CD4-positive, alpha-beta memory T cell (primary cell): Measurements from ENCODE around the gene KIRREL3. TPM values are rescaled to one million over a fixed set of nuclear protein-coding genes. Genes with fewer than 3 reads are reported as not detected.

Experiments used
- CTCF ChIA-PET: fragments of 350-600 bp; sonication (Branson Sonifier 250); formaldehyde crosslinking; loops from one replicate; lab custom pipeline; 2021; ENCODE audit warnings: inconsistent platforms; ENCODE audit not compliant: partially characterized antibody; lab: Charles Lee
- POLR2A ChIA-PET: fragments of 350-600 bp; sonication (Branson Sonifier 250); formaldehyde crosslinking; loops from one replicate; lab custom pipeline; 2021; ENCODE audit not compliant: partially characterized antibody; lab: Charles Lee
- DNase-seq, 5 donors: peaks; one replicate each; pipeline versions ENCODE4 v3.0.0 to v3.0.0-alpha.2; 2020 to 2022; ENCODE audit warnings: mixed read lengths in 1 of 5
- H3K27ac ChIP-seq: one replicate; pipeline ENCODE4 v1.7.0; 2013; ENCODE audit warnings: low read depth, low read length
- H3K27me3 ChIP-seq: 2 replicates; pipeline ENCODE4 v1.7.0; 2013; ENCODE audit warnings: mild to moderate bottlenecking, low read length, moderate library complexity; ENCODE audit not compliant: insufficient read depth
- H3K36me3 ChIP-seq: 2 replicates; pipeline ENCODE4 v1.7.0; 2013; ENCODE audit warnings: mild to moderate bottlenecking, low read length, moderate library complexity; ENCODE audit not compliant: insufficient read depth
- H3K4me1 ChIP-seq: 2 replicates; pipeline ENCODE4 v1.7.0; 2013; ENCODE audit warnings: mild to moderate bottlenecking, low read length, moderate library complexity; ENCODE audit not compliant: insufficient read depth
- H3K4me3 ChIP-seq, 2 donors: one replicate each; pipeline ENCODE4 v1.7.0; 2013; ENCODE audit warnings: low read length in 2 of 2, mild to moderate bottlenecking in 1 of 2
- H3K9me3 ChIP-seq, 2 donors: one replicate each; pipeline ENCODE4 v1.7.0; 2013; ENCODE audit warnings: low read length in 2 of 2, control low read depth in 1 of 2; ENCODE audit not compliant: control insufficient read depth in 1 of 2
- H3K27ac Mint-ChIP-seq, 7 donors: one replicate each; pipeline ENCODE4 v1.8.0; 2020 to 2021; ENCODE audit warnings: mixed read lengths in 7 of 7, mild to moderate bottlenecking in 6 of 7, inconsistent platforms in 3 of 7, moderate library complexity in 3 of 7
- H3K27me3 Mint-ChIP-seq, 2 donors: one replicate each; pipeline ENCODE4 v1.8.0; 2020 to 2021; ENCODE audit warnings: mixed read lengths in 2 of 2
- H3K36me3 Mint-ChIP-seq, 2 donors: one replicate each; pipeline ENCODE4 v1.8.0; 2020 to 2021; ENCODE audit warnings: mixed read lengths in 2 of 2, inconsistent platforms in 1 of 2, mild to moderate bottlenecking in 1 of 2
- H3K4me1 Mint-ChIP-seq, 4 donors: one replicate each; pipeline ENCODE4 v1.8.0; 2020 to 2021; ENCODE audit warnings: mixed read lengths in 4 of 4, mild to moderate bottlenecking in 1 of 4
- H3K4me3 Mint-ChIP-seq, 8 donors: one replicate each; pipeline ENCODE4 v1.8.0; 2020 to 2021; ENCODE audit warnings: mixed read lengths in 8 of 8, mild to moderate bottlenecking in 7 of 8, moderate library complexity in 6 of 8, inconsistent platforms in 3 of 8
- H3K9me3 Mint-ChIP-seq, 8 donors: one replicate each; pipeline ENCODE4 v1.8.0; 2020 to 2021; ENCODE audit warnings: mixed read lengths in 8 of 8, mild to moderate bottlenecking in 5 of 8, inconsistent platforms in 3 of 8, moderate library complexity in 1 of 8
- intact Hi-C: fragments of 100-400 bp; cut with micrococcal nuclease; formaldehyde crosslinking; loops from one replicate; pipeline ENCODE4 v1.15.1; 2023
- polyA plus RNA-seq, 2 donors: library from polyadenylated mRNA; unstranded; fragments of 300-500 nt; fragmentation: Illumina TruSeq; gene quantifications; one replicate each; pipeline ENCODE4 v1.2.3, GENCODE V29; 2021
- total RNA-seq, 2 experiments: library from RNA; stranded (reverse); gene quantifications; one replicate each; pipeline ENCODE4 v1.2.3, GENCODE V29; 2021

The KIRREL3 gene
- total and polyA plus RNA-seq, 4 experiments from 2014 or later = not detected

DNA sequence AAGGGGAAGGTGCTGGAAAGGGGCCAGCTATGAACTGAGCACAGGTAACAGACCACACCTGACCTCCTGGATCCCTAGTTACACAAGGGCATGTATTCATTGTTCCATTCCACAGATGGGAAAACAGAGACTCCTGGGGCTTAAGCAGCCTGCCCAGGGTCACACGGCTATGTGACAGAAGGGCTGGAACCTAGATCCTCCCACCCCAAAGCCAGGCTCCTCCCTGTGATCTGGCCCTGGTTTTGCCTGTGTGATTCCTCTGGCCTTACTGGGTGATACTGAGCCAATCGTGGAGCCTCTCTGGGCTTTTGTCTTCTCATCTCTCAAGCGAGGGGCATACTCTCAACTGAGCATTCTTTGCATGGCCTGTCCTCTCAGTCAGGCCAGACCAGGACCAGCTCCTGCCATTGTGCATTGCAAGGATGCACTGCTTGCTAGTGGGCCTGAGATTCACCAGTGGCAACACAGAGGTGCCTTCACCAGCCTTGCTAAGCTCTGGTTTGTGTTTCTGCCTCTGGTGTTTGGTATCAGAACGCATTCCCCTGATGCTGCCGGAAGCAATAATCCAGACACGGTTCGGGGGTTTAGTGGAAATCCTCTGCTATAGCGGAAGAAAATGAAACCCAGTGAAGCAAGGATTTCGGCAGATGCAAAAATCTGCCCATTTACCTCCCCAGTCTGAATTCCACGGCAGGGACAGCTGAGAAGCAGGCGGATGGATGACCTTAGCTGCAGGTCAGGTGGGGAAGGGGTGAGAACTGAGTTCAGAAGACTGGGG lies 418.5 kb downstream of the KIRREL3 start:
- no peaks in the 10 kb centered on the region for H3K9me3 ChIP-seq
- no peaks in the 10 kb centered on the region for H3K4me1 ChIP-seq
- no peak for DNase-seq
- ChIA-PET POLR2A (no interaction called here), CTCF (no interaction called here)
- intact Hi-C loops = no loop called here
- H3K4me3 ChIP-seq = no peak overlapping the region
- no peak overlapping the region for H3K27ac ChIP-seq
- no peaks in the 10 kb centered on the region for H3K27me3 ChIP-seq
- Mint-ChIP-seq H3K9me3 (peaks cover 0 to 2% (median 0%) of the 10 kb centered on the region in 8 donors), H3K4me1 (peaks cover 0 to 2% (median 0%) of the 10 kb centered on the region in 4 donors), H3K4me3 (no peak overlapping the region), H3K27me3 (peaks cover 0 to 2% of the 10 kb centered on the region in 2 donors), H3K27ac (peak overlapping the region in 1 of 7 donors; percentile 68), H3K36me3 (no peaks in the 10 kb centered on the region)
- no peaks in the 10 kb centered on the region for H3K36me3 ChIP-seq

- Mint-ChIP-seq H3K27ac (no peak overlapping the region), H3K4me1 (peaks cover 0 to 2% (median 0%) of the 10 kb centered on the region in 4 donors), H3K36me3 (no peaks in the 10 kb centered on the region), H3K27me3 (peaks cover 0 to 4% of the 10 kb centered on the region in 2 donors), H3K9me3 (peaks cover 0 to 4% (median 0%) of the 10 kb centered on the region in 8 donors), H3K4me3 (no peak overlapping the region)
- H3K27ac ChIP-seq = no peak overlapping the region
- H3K4me3 ChIP-seq = no peak overlapping the region
- intact Hi-C loops = no loop called here
- H3K4me1 ChIP-seq = no peaks in the 10 kb centered on the region
- CTCF ChIA-PET = no interaction called here
- no peaks in the 10 kb centered on the region for H3K27me3 ChIP-seq
- no peaks in the 10 kb centered on the region for H3K9me3 ChIP-seq
- POLR2A ChIA-PET = no interaction called here
- H3K36me3 ChIP-seq = no peaks in the 10 kb centered on the region
- DNase-seq = no peak
Measured at GRCh38 chr11:126578426-126578825, 422.1 kb downstream of the KIRREL3 start.

- Mint-ChIP-seq H3K4me1 (peaks cover 0 to 2% (median 0%) of the 10 kb centered on the region in 4 donors), H3K27me3 (peaks cover 0 to 4% of the 10 kb centered on the region in 2 donors), H3K36me3 (no peaks in the 10 kb centered on the region), H3K27ac (no peak overlapping the region), H3K9me3 (peaks cover 0 to 4% (median 0%) of the 10 kb centered on the region in 8 donors), H3K4me3 (no peak overlapping the region)
- Histone ChIP-seq H3K27me3 (no peaks in the 10 kb centered on the region), H3K27ac (no peak overlapping the region), H3K9me3 (no peaks in the 10 kb centered on the region), H3K4me3 (no peak overlapping the region), H3K4me1 (no peaks in the 10 kb centered on the region), H3K36me3 (no peaks in the 10 kb centered on the region)
- no peak for DNase-seq
- ChIA-PET POLR2A (no interaction called here), CTCF (interaction anchor here (0.7 kb wide), 1 partner anchor 51 kb away, joined by 3 read pairs; no protein-coding TSS in a partner anchor)
- intact Hi-C loops = no loop called here
Measured at GRCh38 chr11:126578021-126578420, 422.5 kb downstream of the KIRREL3 start.

- intact Hi-C loops = no loop called here
Measured at GRCh38 chr11:126575849-126576248, 424.7 kb downstream of the KIRREL3 start.

DNA sequence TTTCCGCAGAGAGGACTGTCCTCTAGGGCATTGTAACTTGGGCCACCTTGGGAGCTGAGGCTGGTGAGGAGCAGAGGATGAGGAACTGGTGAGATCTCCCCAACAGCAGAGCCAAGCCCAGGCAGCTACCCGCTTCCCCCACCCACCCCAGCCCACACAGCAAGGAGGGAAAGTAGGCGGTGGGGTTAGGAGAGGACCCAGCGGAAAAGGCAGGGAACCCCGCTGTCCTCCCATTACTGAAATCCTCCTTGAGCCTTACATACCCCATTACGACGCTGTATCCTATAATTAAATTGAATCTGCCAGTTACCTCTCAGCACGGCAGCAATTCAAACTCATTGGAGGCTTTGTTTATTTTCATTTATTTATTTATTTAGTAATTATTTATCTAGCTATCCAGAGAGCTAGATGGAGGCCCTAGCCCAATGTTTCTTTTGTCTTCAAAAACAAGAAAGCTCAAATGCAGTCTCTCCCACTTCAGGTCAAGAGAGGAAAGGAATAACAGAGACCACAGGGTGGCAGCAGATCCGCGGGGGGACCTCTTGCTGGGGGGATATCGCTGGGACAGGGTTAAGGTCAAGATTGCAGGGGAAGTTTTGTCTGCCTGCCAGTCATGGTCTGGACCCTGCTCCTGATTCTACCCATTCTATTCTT lies 427.1 kb downstream of the KIRREL3 start:
- H3K4me1 ChIP-seq = no peaks in the 10 kb centered on the region
- Mint-ChIP-seq H3K36me3 (no peaks in the 10 kb centered on the region), H3K4me3 (no peak overlapping the region), H3K27ac (no peak overlapping the region), H3K27me3 (peaks cover 2 to 6% of the 10 kb centered on the region in 2 donors), H3K9me3 (peaks cover 0 to 2% (median 0%) of the 10 kb centered on the region in 8 donors), H3K4me1 (no peaks in the 10 kb centered on the region)
- no peaks in the 10 kb centered on the region for H3K27me3 ChIP-seq
- no peaks in the 10 kb centered on the region for H3K9me3 ChIP-seq
- POLR2A ChIA-PET = no interaction called here
- no peak for DNase-seq
- intact Hi-C loops = no loop called here
- CTCF ChIA-PET = no interaction called here
- no peak overlapping the region for H3K4me3 ChIP-seq
- H3K36me3 ChIP-seq = no peaks in the 10 kb centered on the region
- H3K27ac ChIP-seq = no peak overlapping the region

More at GRCh38 chr11:126575849-126576248, 424.7 kb downstream of the KIRREL3 start:
- no peaks in the 10 kb centered on the region for H3K4me1 Mint-ChIP-seq
- POLR2A ChIA-PET = no interaction called here
- H3K27me3 ChIP-seq = no peaks in the 10 kb centered on the region
- CTCF ChIA-PET = no interaction called here
- H3K9me3 ChIP-seq = no peaks in the 10 kb centered on the region
- H3K36me3 Mint-ChIP-seq = no peaks in the 10 kb centered on the region
- H3K4me1 ChIP-seq = no peaks in the 10 kb centered on the region
- no peaks in the 10 kb centered on the region for H3K36me3 ChIP-seq
- peaks cover 0 to 4% of the 10 kb centered on the region in 2 donors for H3K27me3 Mint-ChIP-seq
- DNase-seq = no peak
- no peak overlapping the region for H3K4me3 ChIP-seq
- no peak overlapping the region for H3K4me3 Mint-ChIP-seq
- H3K27ac Mint-ChIP-seq = no peak overlapping the region
- peaks cover 0 to 4% (median 0%) of the 10 kb centered on the region in 8 donors for H3K9me3 Mint-ChIP-seq
- no peak overlapping the region for H3K27ac ChIP-seq

GRCh38 chr11:126570489-126570888 lies 430.1 kb downstream of the KIRREL3 start:
- ChIA-PET POLR2A (no interaction called here), CTCF (no interaction called here)
- Histone ChIP-seq H3K36me3 (no peaks in the 10 kb centered on the region), H3K9me3 (no peaks in the 10 kb centered on the region), H3K27me3 (no peaks in the 10 kb centered on the region), H3K4me1 (no peaks in the 10 kb centered on the region), H3K27ac (no peak overlapping the region), H3K4me3 (no peak overlapping the region)
- Mint-ChIP-seq H3K27me3 (peaks cover 2 to 6% of the 10 kb centered on the region in 2 donors), H3K4me3 (no peak overlapping the region), H3K27ac (no peak overlapping the region), H3K4me1 (no peaks in the 10 kb centered on the region), H3K9me3 (no peaks in the 10 kb centered on the region), H3K36me3 (no peaks in the 10 kb centered on the region)
- intact Hi-C loops = no loop called here
- DNase-seq = no peak

- Mint-ChIP-seq H3K36me3 (no peaks in the 10 kb centered on the region), H3K4me3 (no peak overlapping the region), H3K4me1 (no peaks in the 10 kb centered on the region), H3K27me3 (peaks cover 4 to 5% of the 10 kb centered on the region in 2 donors), H3K9me3 (peaks cover 0 to under 1% (median 0%) of the 10 kb centered on the region in 8 donors), H3K27ac (no peak overlapping the region)
- CTCF ChIA-PET = no interaction called here
- H3K27ac ChIP-seq = no peak overlapping the region
- no peaks in the 10 kb centered on the region for H3K9me3 ChIP-seq
- H3K4me1 ChIP-seq = no peaks in the 10 kb centered on the region
- POLR2A ChIA-PET = no interaction called here
- no peaks in the 10 kb centered on the region for H3K27me3 ChIP-seq
- no peaks in the 10 kb centered on the region for H3K36me3 ChIP-seq
- no peak for DNase-seq
- H3K4me3 ChIP-seq = no peak overlapping the region
- intact Hi-C loops = no loop called here
Measured at GRCh38 chr11:126567419-126567818, 433.2 kb downstream of the KIRREL3 start.
